ENCODE results near the gene TRPT1. TPM values are rescaled to one million over a fixed set of nuclear protein-coding genes. Genes with fewer than 3 reads are reported as not detected.

TRPT1 gene
- total and polyA plus RNA-seq, 2 of the 4 experiments (the other 2 are of a cell fraction) = 63.2 to 81.9 TPM

- peaks cover 9 to 19% of the 10 kb centered on the region in 2 experiments for H3K79me1 ChIP-seq (ENCODE audit: low read depth in 1 of 2, low read length in 2 of 2)
- no peaks in the 10 kb centered on the region for H3K9me3 ChIP-seq (ENCODE audit: control insufficient read depth, insufficient read depth, low read length)
- no peaks in the 10 kb centered on the region for H3K27me3 ChIP-seq (ENCODE audit: control insufficient read depth, insufficient read depth, low read length)
- H3K4me2 ChIP-seq (ENCODE audit: low read depth, low read length) = no peak overlapping the region
- H2AK5ac ChIP-seq (ENCODE audit: low read depth, low read length) = no peak overlapping the region
- H4K91ac ChIP-seq (ENCODE audit: insufficient read depth, low read depth, low read length) = no peak overlapping the region
- no peak overlapping the region for H3K27ac ChIP-seq (ENCODE audit: insufficient read depth, low read length)
- intact Hi-C loops (cut with micrococcal nuclease) = no loop called here
- H2BK15ac ChIP-seq (ENCODE audit: low read depth, low read length) = no peak overlapping the region
- no peaks in the 10 kb centered on the region; the same call in 1 of the 2 replicates for H4K20me1 ChIP-seq (ENCODE audit: insufficient read depth, low read length)
- no peak overlapping the region for H3K14ac ChIP-seq (replicated peaks; ENCODE audit: low read depth, low read length)
- no peak overlapping the region for H2AK9ac ChIP-seq (replicated peaks; ENCODE audit: low read depth, low read length, poor library complexity)
- no peak for DNase-seq
- H3K56ac ChIP-seq (ENCODE audit: extremely low read depth, insufficient read depth, low read length) = no peak overlapping the region
- H3K36me3 ChIP-seq (ENCODE audit: control insufficient read depth, insufficient read depth, low read length) = peaks cover 30% of the 10 kb centered on the region
- H3K9me1 ChIP-seq (ENCODE audit: insufficient read depth, low read length) = peaks cover 5% of the 10 kb centered on the region; the same call in 1 of the 2 replicates
- peaks cover 4% of the 10 kb centered on the region for H3K4me1 ChIP-seq (ENCODE audit: control insufficient read depth, insufficient read depth, low read length)
- CTCF ChIA-PET = interaction anchor here (1.0 to 1.3 kb wide), 2 partner anchors 71 to 80 kb away, joined by 3 to 4 read pairs; no protein-coding TSS in a partner anchor
- TF ChIP-seq CHD1 (IDR thresholded peaks at IDR 0.05; ENCODE audit: low read depth, low read length) (no peak), RCOR1 (IDR thresholded peaks at IDR 0.05; ENCODE audit: insufficient replicate concordance, low read length) (no peak), FOS (IDR thresholded peaks at IDR 0.05; ENCODE audit: low read depth, low read length) (no peak), NFE2L2 (IDR thresholded peaks at IDR 0.05; ENCODE audit: low read depth, low read length) (no peak), USF2 (IDR thresholded peaks at IDR 0.05; ENCODE audit: low read depth, low read length) (no peak), ELK1 (IDR thresholded peaks at IDR 0.05; ENCODE audit: borderline replicate concordance, low read depth, low read length) (no peak), MAZ (IDR thresholded peaks at IDR 0.05; ENCODE audit: borderline replicate concordance, low read depth, low read length) (no peak), BHLHE40 (IDR thresholded peaks at IDR 0.05; ENCODE audit: low read depth, low read length) (no peak), RFX5 (IDR thresholded peaks at IDR 0.05; ENCODE audit: low read depth, low read length) (no peak), MXI1 (IDR thresholded peaks at IDR 0.05; ENCODE audit: borderline replicate concordance, low read depth, low read length) (no peak), CTCF (conservative IDR thresholded peaks at IDR 0.05; ENCODE audit: low read depth, low read length) (no peak), RAD21 (IDR thresholded peaks at IDR 0.05; ENCODE audit: low read length) (no peak), MAFK (IDR thresholded peaks at IDR 0.05; ENCODE audit: low read depth, low read length) (no peak)
- no peak overlapping the region for H2AFZ ChIP-seq (replicated peaks; ENCODE audit: low read length, poor library complexity)
- H3K18ac ChIP-seq (ENCODE audit: low read depth, low read length) = no peak overlapping the region
- H4K5ac ChIP-seq (ENCODE audit: low read depth, low read length) = no peak overlapping the region
- ATAC-seq (ENCODE audit: low read depth) = no peak
- no peak overlapping the region for H3K23ac ChIP-seq (ENCODE audit: low read depth, low read length)
- no peak overlapping the region for H2BK20ac ChIP-seq (ENCODE audit: low read depth, low read length)
- no TSS peak for BruUV-seq (replicated peaks)
- no peak overlapping the region for H3K4me3 ChIP-seq (ENCODE audit: insufficient read depth, low read depth, low read length)
- H2BK120ac ChIP-seq (ENCODE audit: low read depth, low read length) = no peak overlapping the region
- no peak overlapping the region for H2BK5ac ChIP-seq (ENCODE audit: low read depth, low read length, poor library complexity, severe bottlenecking)
- no peak overlapping the region for H3K9ac ChIP-seq (ENCODE audit: low read depth, low read length)
- in situ Hi-C loops (cut with MboI; ENCODE audit: low sequenced_read_pairs) = no loop called here
- H3K4ac ChIP-seq (ENCODE audit: low read depth, low read length) = no peak overlapping the region
- dilution Hi-C loops (cut with HindIII; ENCODE audit: low sequenced_read_pairs, unreplicated experiment) = no loop called here
- no peak overlapping the region for H4K8ac ChIP-seq (ENCODE audit: low read depth in 2 of 2, low read length in 2 of 2)
- POLR2A ChIA-PET (ENCODE audit: unreplicated experiment) = no interaction called here
- WGBS, 2 experiments (ENCODE audit: extremely low coverage in 2 of 2, insufficient read length in 1 of 2) = 93% methylated on average over 5 of the region's 15 CpGs; no CpG with 5 or more reads in 1 of the 2 experiments
Observed at GRCh38 chr11:64275031-64275800, 49.2 kb upstream of the TRPT1 start.

All from IMR-90 (cell line).